Activated CD8-positive, alpha-beta T cell treated with anti-CD3 and anti-CD28 coated beads for 36 hours (primary cell): ENCODE results near the gene PLEKHA4. TPM values are rescaled to one million over a fixed set of nuclear protein-coding genes. Genes with fewer than 3 reads are reported as not detected.
"Not testable (repeated sequence)": the region's sequence is repeated elsewhere in the genome, so short reads cannot be mapped to it uniquely, and the experiment has no call there.

Experiments
- ATAC-seq: fragments of 200-7000 bp; cut with Tn5 transposase; one replicate; pipeline ENCODE4 v1.10.0; 2021; ENCODE audit warnings: mild to moderate bottlenecking, moderate library complexity
- CTCF ChIA-PET: fragments of 350-600 bp; sonication (Branson Sonifier 250); formaldehyde crosslinking; loops from one replicate; lab custom pipeline; 2021; ENCODE audit warnings: antibody characterized with exemption; lab: Charles Lee
- POLR2A ChIA-PET: fragments of 350-600 bp; sonication (Branson Sonifier 250); formaldehyde crosslinking; loops from one replicate; lab custom pipeline; 2021; ENCODE audit warnings: antibody characterized with exemption; lab: Charles Lee
- DNase-seq: peaks from one replicate; pipeline ENCODE4 v3.0.0-alpha.2; 2020
- H3K27ac Mint-ChIP-seq: one replicate; pipeline ENCODE4 v1.8.0; 2021; ENCODE audit warnings: mild to moderate bottlenecking, mixed read lengths
- H3K27me3 Mint-ChIP-seq: one replicate; pipeline ENCODE4 v1.8.0; 2021; ENCODE audit warnings: mixed read lengths
- H3K36me3 Mint-ChIP-seq: one replicate; pipeline ENCODE4 v1.8.0; 2021; ENCODE audit warnings: low read depth, mixed read lengths
- H3K4me1 Mint-ChIP-seq: one replicate; pipeline ENCODE4 v1.8.0; 2021; ENCODE audit warnings: low read depth, mixed read lengths
- H3K4me3 Mint-ChIP-seq: one replicate; pipeline ENCODE4 v1.8.0; 2021; ENCODE audit warnings: mild to moderate bottlenecking, moderate library complexity, mixed read lengths
- H3K9me3 Mint-ChIP-seq: one replicate; pipeline ENCODE4 v1.8.0; 2021; ENCODE audit warnings: mixed read lengths
- intact Hi-C: fragments of 100-400 bp; cut with micrococcal nuclease; formaldehyde crosslinking; loops from one replicate; pipeline ENCODE4 v1.10.0; 2022
- total RNA-seq, 2 experiments: library from RNA; stranded (reverse); gene quantifications; one replicate each; pipeline ENCODE4 v1.2.3, GENCODE V29; 2021
- TF ChIP-seq, protein P1 (sequence below): fragments of 200-600 bp; IDR thresholded peaks from one replicate; pipeline ENCODE4 v1.8.0; 2022; ENCODE audit warnings: antibody characterized with exemption, mild to moderate bottlenecking

Gene PLEKHA4
- total RNA-seq, 2 experiments from 2014 or later = 9.4 to 9.7 TPM

DNA sequence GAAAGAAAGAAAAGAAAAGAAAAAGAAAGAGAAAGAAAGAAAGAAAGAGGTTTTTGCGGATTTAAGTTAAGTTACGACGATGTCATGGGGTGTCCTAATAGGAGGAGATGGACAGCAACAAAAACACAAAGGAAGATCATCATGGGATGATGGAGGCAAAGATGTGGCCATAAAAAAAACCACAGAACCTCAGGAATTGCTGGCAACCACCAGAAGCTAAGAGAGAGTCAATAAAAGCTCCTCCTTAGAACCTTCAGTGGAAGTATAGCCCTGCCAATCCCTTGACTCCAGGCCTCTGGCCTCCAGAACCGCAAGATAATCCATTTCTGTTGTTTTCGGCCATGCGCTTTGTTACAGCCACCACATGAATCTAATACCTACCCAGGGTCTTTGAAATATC, 11.5 kb downstream of the PLEKHA4 start:
- intact Hi-C loops = no loop called here
- CTCF ChIA-PET = interaction anchor here (0.9 to 2.6 kb wide), 2 partner anchors 15 to 69 kb away, joined by 3 to 8 read pairs; no protein-coding TSS in a partner anchor

DNA sequence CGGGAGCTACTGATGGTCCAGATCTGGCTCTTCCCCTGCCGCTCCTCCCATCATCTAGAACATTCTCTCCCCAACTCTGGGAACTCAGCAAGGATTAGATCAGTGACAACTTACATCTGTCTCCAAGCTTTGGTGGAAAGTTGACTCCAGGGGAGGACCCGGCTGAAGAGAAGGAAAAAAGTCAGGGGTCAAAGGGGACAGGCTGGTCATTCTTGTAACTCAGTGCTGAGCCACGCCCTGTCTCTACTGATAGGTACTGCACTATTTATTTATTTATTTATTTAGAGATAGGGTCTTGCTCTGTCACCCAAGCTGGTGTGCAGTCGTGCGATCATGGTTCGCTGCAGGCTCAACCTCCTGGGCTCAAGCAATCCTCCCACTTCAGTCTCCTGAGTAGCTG, 14.3 kb downstream of the PLEKHA4 start:
- Mint-ChIP-seq H3K27ac (no peak overlapping the region), H3K4me1 (peaks cover under 1% of the 10 kb centered on the region), H3K4me3 (no peak overlapping the region), H3K36me3 (no peaks in the 10 kb centered on the region), H3K9me3 (no peaks in the 10 kb centered on the region), H3K27me3 (no peaks in the 10 kb centered on the region)
- CTCF ChIA-PET = interaction anchor here (1.9 to 5.2 kb wide), 2 partner anchors 12 to 18 kb away, joined by 6 to 24 read pairs; partner anchors contain the start of gene HSD17B14
- intact Hi-C loops = no loop called here
- TF ChIP-seq, protein P1, sequence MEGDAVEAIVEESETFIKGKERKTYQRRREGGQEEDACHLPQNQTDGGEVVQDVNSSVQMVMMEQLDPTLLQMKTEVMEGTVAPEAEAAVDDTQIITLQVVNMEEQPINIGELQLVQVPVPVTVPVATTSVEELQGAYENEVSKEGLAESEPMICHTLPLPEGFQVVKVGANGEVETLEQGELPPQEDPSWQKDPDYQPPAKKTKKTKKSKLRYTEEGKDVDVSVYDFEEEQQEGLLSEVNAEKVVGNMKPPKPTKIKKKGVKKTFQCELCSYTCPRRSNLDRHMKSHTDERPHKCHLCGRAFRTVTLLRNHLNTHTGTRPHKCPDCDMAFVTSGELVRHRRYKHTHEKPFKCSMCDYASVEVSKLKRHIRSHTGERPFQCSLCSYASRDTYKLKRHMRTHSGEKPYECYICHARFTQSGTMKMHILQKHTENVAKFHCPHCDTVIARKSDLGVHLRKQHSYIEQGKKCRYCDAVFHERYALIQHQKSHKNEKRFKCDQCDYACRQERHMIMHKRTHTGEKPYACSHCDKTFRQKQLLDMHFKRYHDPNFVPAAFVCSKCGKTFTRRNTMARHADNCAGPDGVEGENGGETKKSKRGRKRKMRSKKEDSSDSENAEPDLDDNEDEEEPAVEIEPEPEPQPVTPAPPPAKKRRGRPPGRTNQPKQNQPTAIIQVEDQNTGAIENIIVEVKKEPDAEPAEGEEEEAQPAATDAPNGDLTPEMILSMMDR = no peak
- DNase-seq (no peak), ATAC-seq (no peak)
- POLR2A ChIA-PET = no interaction called here

More for the DNA sequence above, 11.5 kb downstream of the PLEKHA4 start:
- Mint-ChIP-seq H3K9me3 (no peaks in the 10 kb centered on the region), H3K27ac (no peak overlapping the region), H3K27me3 (no peaks in the 10 kb centered on the region), H3K4me1 (peaks cover 2% of the 10 kb centered on the region), H3K4me3 (no peak overlapping the region), H3K36me3 (no peaks in the 10 kb centered on the region)
- TF ChIP-seq, protein P1 = no peak
- DNase-seq (no peak), ATAC-seq (no peak)
- POLR2A ChIA-PET = interaction anchor here (0.6 kb wide), 1 partner anchor 46 kb away, joined by 4 read pairs; no protein-coding TSS in a partner anchor

DNA sequence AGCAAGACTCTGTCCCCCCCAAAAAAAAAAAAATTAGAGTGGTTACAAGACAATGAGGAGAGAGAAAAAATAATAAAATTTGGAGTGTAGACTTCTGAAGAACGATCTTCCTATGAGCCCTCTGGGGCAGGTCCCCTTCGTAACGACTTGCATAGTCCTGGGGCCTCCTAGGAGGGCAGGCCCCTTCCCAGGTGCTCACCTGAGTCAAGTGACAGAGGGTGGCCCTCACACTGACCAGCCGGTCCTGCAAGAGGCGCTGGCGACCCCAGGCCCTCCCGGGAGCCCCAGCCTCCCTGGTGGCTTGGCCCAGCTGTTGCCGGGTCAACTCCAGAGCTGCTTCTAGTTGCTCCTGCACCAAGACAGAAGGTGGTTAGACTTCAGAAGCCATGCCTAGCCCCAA, 14.9 kb downstream of the PLEKHA4 start:
- no peaks in the 10 kb centered on the region for H3K9me3 Mint-ChIP-seq
- ATAC-seq = no peak
- H3K27me3 Mint-ChIP-seq = no peaks in the 10 kb centered on the region
- DNase-seq = no peak
- POLR2A ChIA-PET = no interaction called here
- H3K4me1 Mint-ChIP-seq = no peaks in the 10 kb centered on the region
- intact Hi-C loops = no loop called here
- CTCF ChIA-PET = interaction anchor here (5.2 kb wide), 1 partner anchor 11 kb away, joined by 24 read pairs; no protein-coding TSS in a partner anchor
- H3K36me3 Mint-ChIP-seq = no peaks in the 10 kb centered on the region
- TF ChIP-seq, protein P1 = no peak
- no peak overlapping the region for H3K4me3 Mint-ChIP-seq
- H3K27ac Mint-ChIP-seq = no peak overlapping the region

DNA sequence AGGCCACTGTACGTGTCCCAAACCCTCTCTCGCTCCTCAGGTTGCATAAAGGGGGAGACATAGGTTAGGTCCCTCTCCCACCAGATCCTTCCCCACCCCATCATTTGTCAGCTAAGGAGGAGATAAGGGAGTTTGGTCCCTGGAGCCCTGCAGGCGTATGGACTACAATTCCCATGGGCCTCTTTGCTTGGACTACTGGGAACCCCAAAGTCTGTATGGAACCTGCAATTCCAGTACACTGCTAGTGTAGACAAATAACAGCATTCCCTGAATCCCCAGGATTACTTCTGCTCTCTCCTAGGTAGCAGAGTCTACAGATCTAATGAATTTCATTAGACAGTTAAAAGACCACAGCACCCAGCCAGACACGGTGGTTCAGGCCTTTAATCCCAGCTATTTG, 16.1 kb downstream of the PLEKHA4 start:
- ATAC-seq (no peak), DNase-seq (no peak)
- POLR2A ChIA-PET = interaction anchor here (0.7 to 1.5 kb wide), 3 partner anchors 20 to 118 kb away, joined by 3 to 4 read pairs (median 3); no protein-coding TSS in a partner anchor
- no peaks in the 10 kb centered on the region for H3K4me1 Mint-ChIP-seq
- intact Hi-C loops = no loop called here
- TF ChIP-seq, protein P1 = no peak
- no peaks in the 10 kb centered on the region for H3K36me3 Mint-ChIP-seq
- no peaks in the 10 kb centered on the region for H3K27me3 Mint-ChIP-seq
- H3K9me3 Mint-ChIP-seq = no peaks in the 10 kb centered on the region
- H3K27ac Mint-ChIP-seq = no peak overlapping the region
- CTCF ChIA-PET = interaction anchor here (1.3 to 5.2 kb wide), 2 partner anchors 10 to 64 kb away, joined by 4 to 24 read pairs; no protein-coding TSS in a partner anchor
- H3K4me3 Mint-ChIP-seq = no peak overlapping the region

DNA sequence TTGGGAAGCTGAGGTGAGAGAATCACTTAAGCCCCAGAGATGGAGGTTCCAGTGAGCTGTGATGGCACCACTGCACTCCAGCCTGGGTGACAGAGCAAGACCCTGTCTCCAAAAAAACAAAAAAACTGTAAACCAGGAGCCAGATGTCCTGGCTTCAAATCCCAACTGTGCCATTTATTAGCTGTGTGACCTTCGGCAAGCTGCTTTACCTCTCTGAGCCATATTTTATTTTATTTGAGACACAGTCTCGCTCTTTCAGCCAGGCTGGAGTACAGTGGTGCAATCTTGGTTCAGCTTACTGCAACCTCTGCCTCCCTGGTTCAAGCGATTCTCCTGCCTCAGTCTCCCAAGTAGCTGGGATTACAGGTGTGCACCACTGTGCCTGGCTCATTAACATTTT, 21.8 kb downstream of the PLEKHA4 start:
- not testable (repeated sequence) for H3K36me3 Mint-ChIP-seq

More for the DNA sequence above, 21.8 kb downstream of the PLEKHA4 start:
- H3K27ac Mint-ChIP-seq, POLR2A ChIA-PET, H3K4me1 Mint-ChIP-seq, H3K4me3 Mint-ChIP-seq, intact Hi-C loops, H3K9me3 Mint-ChIP-seq, ATAC-seq, H3K27me3 Mint-ChIP-seq, DNase-seq: not testable (repeated sequence)
- CTCF ChIA-PET = interaction anchor here (0.6 to 8.6 kb wide), 6 partner anchors 10 to 201 kb away, joined by 3 to 227 read pairs (median 4); partner anchors contain the start of genes CA11, HSD17B14 and PPP1R15A
